GM10266 (cell line): ENCODE measurements around the gene KIF26A.
"Not testable (repeated sequence)": the region's sequence is repeated elsewhere in the genome, so short reads cannot be mapped to it uniquely, and the experiment has no call there.

Experiments
- DNase-seq: peaks from one replicate; pipeline ENCODE4 v3.0.0; 2012; ENCODE audit errors: extremely low spot score
- CTCF ChIP-seq: IDR thresholded peaks from 2 replicates; pipeline ENCODE4 v1.5.1; 2012; ENCODE audit warnings: mild to moderate bottlenecking, low read depth; ENCODE audit not compliant: control insufficient read depth, insufficient read depth; ENCODE audit errors: missing control alignments

The KIF26A gene

GRCh38 chr14:104207142-104208014, 69.0 kb downstream of the KIF26A start:
- no peak for TF ChIP-seq CTCF
- DNase-seq: no peak

- not testable (repeated sequence) for DNase-seq
These were observed 69.6 kb downstream of the KIF26A start for GRCh38 chr14:104208015-104208295.

- not testable (repeated sequence) for DNase-seq
These were observed 69.9 kb downstream of the KIF26A start for GRCh38 chr14:104208331-104208730.

GRCh38 chr14:104209071-104209470, 70.7 kb downstream of the KIF26A start:
- not testable (repeated sequence) for DNase-seq

GRCh38 chr14:104209985-104210816, 71.8 kb downstream of the KIF26A start:
- TF ChIP-seq CTCF: no peak
- no peak for DNase-seq

GRCh38 chr14:104210817-104211195, 72.4 kb downstream of the KIF26A start:
- no peak for DNase-seq

GRCh38 chr14:104211215-104211614, 72.8 kb downstream of the KIF26A start:
- no peak for DNase-seq
- no peak for TF ChIP-seq CTCF

More at GRCh38 chr14:104210817-104211195, 72.4 kb downstream of the KIF26A start:
- TF ChIP-seq CTCF: no peak

GRCh38 chr14:104211741-104212140, 73.4 kb downstream of the KIF26A start:
- no peak for TF ChIP-seq CTCF
- DNase-seq: no peak
